Fibroblast of lung (primary cell): ENCODE data around the gene SYTL5. TPM values are rescaled to one million over a fixed set of nuclear protein-coding genes. Genes with fewer than 3 reads are reported as not detected.

Experiments
- DNase-seq, 2 donors: peaks; one replicate each; pipeline versions ENCODE4 v3.0.0 to v3.0.0-alpha.2; 2010; ENCODE audit warnings: low read depth in 2 of 2
- H2AFZ ChIP-seq: 2 replicates; pipeline ENCODE4 v1.5.1; 2012; ENCODE audit warnings: low read length, control low read depth, inconsistent platforms
- H3K27ac ChIP-seq: 2 replicates; pipeline ENCODE4 v1.5.1; 2011; ENCODE audit warnings: low read length, control low read depth; ENCODE audit not compliant: insufficient read depth
- H3K27me3 ChIP-seq: 2 replicates; pipeline ENCODE4 v1.5.1; 2011; ENCODE audit warnings: mild to moderate bottlenecking, low read length; ENCODE audit not compliant: control insufficient read depth, insufficient read depth
- H3K36me3 ChIP-seq: 2 replicates; pipeline ENCODE4 v1.5.1; 2011; ENCODE audit warnings: low read length; ENCODE audit not compliant: control insufficient read depth, insufficient read depth
- H3K4me1 ChIP-seq: 2 replicates; pipeline ENCODE4 v1.5.1; 2011; ENCODE audit warnings: low read length; ENCODE audit not compliant: control insufficient read depth, insufficient read depth; ENCODE audit errors: extremely low read depth
- H3K4me2 ChIP-seq: 2 replicates; pipeline ENCODE4 v1.5.1; 2011; ENCODE audit warnings: low read length, control low read depth; ENCODE audit not compliant: insufficient read depth; ENCODE audit errors: extremely low read depth
- H3K4me3 ChIP-seq, 4 experiments: fragments of 200-600 bp in 1 of 4; sonication (generic) in 1 of 4; replicated peaks in 1 of 4; 2 replicates each; pipeline ENCODE4 v1.5.1; 2011 to 2016; ENCODE audit warnings: low read length in 4 of 4, low read depth in 3 of 4, mild to moderate bottlenecking in 3 of 4, control low read depth in 2 of 4, inconsistent platforms in 1 of 4, mixed read lengths in 1 of 4; ENCODE audit not compliant: insufficient read depth in 1 of 4; ENCODE audit errors: control extremely low read depth in 1 of 4
- H3K79me2 ChIP-seq: 2 replicates; pipeline ENCODE4 v1.5.1; 2012; ENCODE audit warnings: mild to moderate bottlenecking, low read length, inconsistent platforms; ENCODE audit not compliant: control insufficient read depth, insufficient read depth
- H3K9ac ChIP-seq: 2 replicates; pipeline ENCODE4 v1.5.1; 2011; ENCODE audit warnings: mild to moderate bottlenecking, low read length, control low read depth; ENCODE audit not compliant: insufficient read depth
- H3K9me3 ChIP-seq: 2 replicates; pipeline ENCODE4 v1.5.1; 2012; ENCODE audit warnings: low read depth, low read length; ENCODE audit not compliant: control insufficient read depth, insufficient read depth
- H4K20me1 ChIP-seq: 2 replicates; pipeline ENCODE4 v1.5.1; 2011; ENCODE audit warnings: low read length; ENCODE audit not compliant: control insufficient read depth, insufficient read depth; ENCODE audit errors: extremely low read depth
- CTCF ChIP-seq, 2 donors: IDR thresholded peaks in 1 of 2; conservative IDR thresholded peaks in 1 of 2; 1 replicate in 1 of 2; 2 replicates in 1 of 2; pipeline ENCODE4 v1.5.1; 2011 to 2012; ENCODE audit warnings: low read length in 2 of 2, control low read depth in 1 of 2, inconsistent platforms in 1 of 2, low read depth in 1 of 2, mild to moderate bottlenecking in 1 of 2
- EZH2 ChIP-seq: IDR thresholded peaks from 2 replicates; pipeline ENCODE4 v1.5.1; 2012; ENCODE audit warnings: low read length, control low read depth, mild to moderate bottlenecking; ENCODE audit errors: missing control alignments
- polyA plus RNA-seq, 2 donors: library from polyadenylated mRNA; depleted of rRNA in 1 of 2; stranded (reverse) in 1 of 2; unstranded in 1 of 2; fragments of >200 nt; gene quantifications; 2 replicates each; pipeline ENCODE4 v1.2.1, GENCODE V29; 2011 to 2012; ENCODE audit warnings: missing spikeins in 1 of 2
- total RNA-seq: library from RNA; depleted of rRNA; stranded (reverse); fragments of >200 nt; gene quantifications from 2 replicates; pipeline ENCODE4 v1.2.1, GENCODE V29; 2014

Gene SYTL5
- total and polyA plus RNA-seq, 2 donors (not counting 1 experiment from before 2014, with no cell fraction given), result 0.27 to 1.5 TPM

GRCh38 chrX:38086451-38087215, 80.3 kb downstream of the SYTL5 start:
- no peak for TF ChIP-seq CTCF (conservative IDR thresholded peaks at IDR 0.05 in 1 of 2, IDR thresholded peaks at IDR 0.05 in 1 of 2; ENCODE audit: low read depth in 1 of 2, low read length in 2 of 2)
- no peak for TF ChIP-seq EZH2
- Histone ChIP-seq H3K9me3 (no peaks in the 10 kb centered on the region), H3K27me3 (no peaks in the 10 kb centered on the region), H3K4me2 (no peak overlapping the region), H3K4me1 (no peaks in the 10 kb centered on the region), H3K27ac (no peak overlapping the region), H3K4me3 (no peak overlapping the region), H2AFZ (no peak overlapping the region), H3K9ac (no peak overlapping the region), H4K20me1 (no peaks in the 10 kb centered on the region), H3K79me2 (no peaks in the 10 kb centered on the region), H3K36me3 (no peaks in the 10 kb centered on the region)
- DNase-seq, result peak; percentile 15 to 82

DNA sequence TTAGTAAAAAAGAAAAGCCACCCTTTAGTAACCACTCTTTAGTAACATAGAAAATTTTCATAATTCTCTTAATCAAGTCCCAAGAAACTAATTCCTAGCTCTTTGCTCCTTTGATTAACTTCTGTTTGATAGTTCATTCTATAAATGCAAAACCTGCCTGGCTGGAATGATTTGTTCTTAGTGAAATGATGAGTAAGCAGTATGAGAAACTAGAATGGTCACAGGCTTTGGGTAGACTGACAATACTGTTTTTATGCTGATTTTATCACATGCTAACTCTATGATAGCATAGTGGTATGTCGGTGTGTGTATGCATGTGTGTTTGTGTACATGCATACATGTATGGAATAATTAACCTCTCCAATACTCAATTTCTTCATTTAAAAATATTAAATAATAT, 81.2 kb downstream of the SYTL5 start:
- H3K4me3 ChIP-seq, result no peak overlapping the region
- H3K36me3 ChIP-seq, result no peaks in the 10 kb centered on the region
- H3K79me2 ChIP-seq, result no peaks in the 10 kb centered on the region
- no peaks in the 10 kb centered on the region for H3K27me3 ChIP-seq
- no peak overlapping the region for H3K27ac ChIP-seq
- H3K4me1 ChIP-seq, result no peaks in the 10 kb centered on the region
- H3K9me3 ChIP-seq, result no peaks in the 10 kb centered on the region
- no peaks in the 10 kb centered on the region for H4K20me1 ChIP-seq
- no peak for DNase-seq
- no peak for TF ChIP-seq CTCF (conservative IDR thresholded peaks at IDR 0.05 in 1 of 2, IDR thresholded peaks at IDR 0.05 in 1 of 2; ENCODE audit: low read depth in 1 of 2, low read length in 2 of 2)
- no peak for TF ChIP-seq EZH2
- no peak overlapping the region for H2AFZ ChIP-seq
- no peak overlapping the region for H3K4me2 ChIP-seq
- no peak overlapping the region for H3K9ac ChIP-seq

DNA sequence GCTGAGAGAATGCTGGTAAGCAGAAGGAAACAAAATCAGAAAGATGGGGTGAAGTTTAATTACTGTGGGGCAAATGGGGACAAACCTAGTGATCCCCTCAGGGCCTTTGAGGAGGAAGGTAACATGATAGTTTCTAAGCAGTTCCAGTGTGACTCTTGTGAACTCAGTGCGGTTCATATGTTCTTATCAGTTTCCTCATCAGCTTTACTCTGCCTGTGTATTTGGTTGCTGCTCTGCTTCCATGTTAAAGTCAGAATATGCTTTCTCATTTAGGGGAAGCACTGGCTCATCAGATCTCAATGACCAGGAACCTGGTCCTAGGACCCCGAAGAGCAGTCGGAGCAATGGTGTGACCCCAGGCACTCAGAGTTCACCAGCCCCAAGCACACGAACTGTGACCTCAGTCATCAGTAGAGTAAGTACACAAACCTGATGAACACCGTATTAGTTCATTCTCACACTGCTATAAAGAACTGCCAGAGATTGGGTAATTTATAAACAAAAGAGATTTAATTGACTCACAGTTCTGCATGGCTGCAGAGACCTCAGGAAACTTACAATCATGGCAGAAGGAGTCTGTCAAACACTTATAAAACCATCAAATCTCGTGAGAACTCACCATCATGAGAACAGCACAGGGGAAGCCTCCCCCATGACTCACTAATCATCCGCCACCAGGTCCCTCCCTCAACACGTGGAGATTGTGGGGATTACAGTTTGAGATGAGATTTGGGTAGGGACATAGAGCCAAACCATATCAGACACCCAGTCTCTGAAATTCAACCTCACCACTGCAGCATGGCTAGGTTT, 83.0 kb downstream of the SYTL5 start:
- TF ChIP-seq CTCF (conservative IDR thresholded peaks at IDR 0.05 in 1 of 2, IDR thresholded peaks at IDR 0.05 in 1 of 2; ENCODE audit: low read depth in 1 of 2, low read length in 2 of 2) (no peak), EZH2 (no peak)
- Histone ChIP-seq H3K79me2 (no peaks in the 10 kb centered on the region), H3K27me3 (no peaks in the 10 kb centered on the region), H3K4me2 (no peak overlapping the region), H3K4me3 (no peak overlapping the region), H4K20me1 (no peaks in the 10 kb centered on the region), H3K9me3 (no peaks in the 10 kb centered on the region), H3K36me3 (no peaks in the 10 kb centered on the region), H3K27ac (no peak overlapping the region), H3K9ac (no peak overlapping the region), H3K4me1 (no peaks in the 10 kb centered on the region), H2AFZ (no peak overlapping the region)
- DNase-seq, result no peak
